Measurements from ENCODE around the gene ADAMTS12. TPM values are rescaled to one million over a fixed set of nuclear protein-coding genes. Genes with fewer than 3 reads are reported as not detected.

The ADAMTS12 gene
- total RNA-seq, result 0.65 and 1.3 TPM in 2 replicates

GRCh38 chr5:33891788-33892619 lies at the start of gene ADAMTS12:
ADAMTS12 (minus strand) TSS chr5:33891990; CDS start chr5:33891856, 134 bp downstream.

DNA sequence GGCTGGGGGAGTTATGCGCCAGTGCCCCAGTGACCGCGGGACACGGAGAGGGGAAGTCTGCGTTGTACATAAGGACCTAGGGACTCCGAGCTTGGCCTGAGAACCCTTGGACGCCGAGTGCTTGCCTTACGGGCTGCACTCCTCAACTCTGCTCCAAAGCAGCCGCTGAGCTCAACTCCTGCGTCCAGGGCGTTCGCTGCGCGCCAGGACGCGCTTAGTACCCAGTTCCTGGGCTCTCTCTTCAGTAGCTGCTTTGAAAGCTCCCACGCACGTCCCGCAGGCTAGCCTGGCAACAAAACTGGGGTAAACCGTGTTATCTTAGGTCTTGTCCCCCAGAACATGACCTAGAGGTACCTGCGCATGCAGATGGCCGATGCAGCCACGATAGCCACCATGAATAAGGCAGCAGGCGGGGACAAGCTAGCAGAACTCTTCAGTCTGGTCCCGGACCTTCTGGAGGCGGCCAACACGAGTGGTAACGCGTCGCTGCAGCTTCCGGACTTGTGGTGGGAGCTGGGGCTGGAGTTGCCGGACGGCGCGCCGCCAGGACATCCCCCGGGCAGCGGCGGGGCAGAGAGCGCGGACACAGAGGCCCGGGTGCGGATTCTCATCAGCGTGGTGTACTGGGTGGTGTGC lies 44.7 kb upstream of the ADAMTS12 start, which contains the start of gene RXFP3:
RXFP3 (plus strand) TSS at position 6 of the 636 bp plus-strand sequence; CDS start at position 361, 355 bp downstream.

Other genes with a start within 250 kb of the ADAMTS12 start
- gene RXFP3, start 44.4 kb upstream of the ADAMTS12 start, total RNA-seq, result not detected in 2 replicates
- gene SLC45A2, start 92.7 kb upstream of the ADAMTS12 start, total RNA-seq, result not detected in 2 replicates
- 5.3 and 6.3 TPM in 2 replicates for gene AMACR, start 116.1 kb upstream of the ADAMTS12 start, total RNA-seq
- 0.65 and 1.4 TPM in 2 replicates for gene C1QTNF3, start 151.2 kb upstream of the ADAMTS12 start, total RNA-seq